Esophagus squamous epithelium (tissue), 5 donors: Measurements from ENCODE around the gene ZBED4. TPM values are rescaled to one million over a fixed set of nuclear protein-coding genes. Genes with fewer than 3 reads are reported as not detected.

ENCODE experiments used
- DNase-seq: peaks from one replicate; lab custom pipeline; 2025; lab: John Stamatoyannopoulos, UW
- H3K27ac ChIP-seq, 4 donors: fragments of 200-600 bp; sonication (generic); one replicate each; pipeline ENCODE4 v1.5.1; 2016 to 2019; ENCODE audit warnings: mild to moderate bottlenecking in 1 of 4
- H3K27me3 ChIP-seq, 4 donors: fragments of 200-600 bp; sonication (generic); 1 replicate in 3 of 4; 2 replicates in 1 of 4; pipeline versions ENCODE4 v1.5.1 to v1.6.0; 2017 to 2021; ENCODE audit warnings: antibody characterized with exemption in 1 of 4
- H3K36me3 ChIP-seq, 3 donors: fragments of 200-600 bp; sonication (generic); one replicate each; pipeline ENCODE4 v1.5.1; 2016 to 2019
- H3K4me1 ChIP-seq, 3 donors: fragments of 200-600 bp; sonication (generic); one replicate each; pipeline ENCODE4 v1.5.1; 2017 to 2019
- H3K4me3 ChIP-seq, 4 donors: fragments of 200-600 bp; sonication (generic); 1 replicate in 3 of 4; 2 replicates in 1 of 4; pipeline ENCODE4 v1.5.1; 2016 to 2019; ENCODE audit warnings: mild to moderate bottlenecking in 2 of 4, moderate library complexity in 1 of 4
- H3K9me3 ChIP-seq, 3 donors: fragments of 200-600 bp; sonication (generic); one replicate each; pipeline ENCODE4 v1.5.1; 2016 to 2019
- CTCF ChIP-seq, 6 experiments: fragments of 450-650 bp in 4 of 6; fragments of 200-600 bp in 2 of 6; sonication (generic) in 2 of 6; IDR thresholded peaks; one replicate each; pipeline ENCODE4 v1.5.1; 2016 to 2019; ENCODE audit warnings: antibody characterized with exemption in 6 of 6, mild to moderate bottlenecking in 4 of 6, moderate library complexity in 4 of 6
- POLR2A ChIP-seq, 4 donors: fragments of 450-650 bp; IDR thresholded peaks; one replicate each; pipeline ENCODE4 v1.6.1; 2017; ENCODE audit warnings: antibody characterized with exemption in 4 of 4, mild to moderate bottlenecking in 4 of 4, moderate library complexity in 3 of 4
- WGBS, 2 donors: methylation state at CpG; one replicate each; pipeline ENCODE4 v1.1.5; 2018; 5-methylcytosine and 5-hydroxymethylcytosine counted together
- intact Hi-C: fragments of 100-400 bp; cut with DNase I; formaldehyde crosslinking; loops from one replicate; pipeline ENCODE4 v1.15.0; 2022
- total RNA-seq, 4 donors: library from RNA; depleted of rRNA; stranded (reverse); fragments of >200 nt; gene quantifications; one replicate each; pipeline ENCODE4 v1.1.0, GENCODE V29; 2016
- donor health status: DM: yes; HTN: yes; CAD: no.

ZBED4 gene
- total RNA-seq, 4 donors from 2014 or later: 9.6 to 14.1 (median 13.7) TPM

GRCh38 chr22:49861642-49862495 lies 8.2 kb downstream of the ZBED4 start:
- Histone ChIP-seq H3K9me3 (peaks cover 6 to 21% (median 9%) of the 10 kb centered on the region in 3 donors), H3K36me3 (peaks cover 0 to 31% (median 0%) of the 10 kb centered on the region in 3 donors), H3K4me3 (no peak overlapping the region), H3K4me1 (no peaks in the 10 kb centered on the region), H3K27ac (no peak overlapping the region), H3K27me3 (no peaks in the 10 kb centered on the region)
- intact Hi-C loops: no loop called here
- no peak for DNase-seq
- 84 to 88% methylated on average over 23 to 25 of the region's 29 CpGs for WGBS, 2 donors
- TF ChIP-seq CTCF (IDR thresholded peaks at IDR 0.05) (no peak), POLR2A (IDR thresholded peaks at IDR 0.05) (no peak)

DNA sequence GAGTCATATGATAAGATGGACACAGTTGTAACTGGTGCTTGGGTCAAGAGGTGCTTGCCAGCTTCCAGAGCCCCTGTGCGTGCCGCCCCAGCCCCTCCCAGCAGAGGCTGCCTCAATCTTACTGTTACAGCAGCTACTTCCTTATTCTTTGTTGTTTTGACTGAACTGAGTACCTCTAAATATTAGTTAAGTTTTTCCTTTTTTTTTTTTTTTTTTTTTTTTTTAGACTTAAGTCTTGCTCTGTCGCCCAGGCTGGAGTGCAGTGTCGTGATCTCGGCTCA lies 8.8 kb downstream of the ZBED4 start:
- Histone ChIP-seq H3K9me3 (peaks cover 6 to 26% (median 15%) of the 10 kb centered on the region in 3 donors), H3K27ac (no peak overlapping the region), H3K4me1 (no peaks in the 10 kb centered on the region), H3K4me3 (no peak overlapping the region), H3K36me3 (peaks cover 0 to 31% (median 0%) of the 10 kb centered on the region in 3 donors), H3K27me3 (no peaks in the 10 kb centered on the region)
- no peak for TF ChIP-seq CTCF (IDR thresholded peaks at IDR 0.05)
- no peak for TF ChIP-seq POLR2A (IDR thresholded peaks at IDR 0.05)
- no peak for DNase-seq
- WGBS, 2 donors: 88 to 90% methylated on average over 2 to 5 of the region's 5 CpGs
- intact Hi-C loops: no loop called here

DNA sequence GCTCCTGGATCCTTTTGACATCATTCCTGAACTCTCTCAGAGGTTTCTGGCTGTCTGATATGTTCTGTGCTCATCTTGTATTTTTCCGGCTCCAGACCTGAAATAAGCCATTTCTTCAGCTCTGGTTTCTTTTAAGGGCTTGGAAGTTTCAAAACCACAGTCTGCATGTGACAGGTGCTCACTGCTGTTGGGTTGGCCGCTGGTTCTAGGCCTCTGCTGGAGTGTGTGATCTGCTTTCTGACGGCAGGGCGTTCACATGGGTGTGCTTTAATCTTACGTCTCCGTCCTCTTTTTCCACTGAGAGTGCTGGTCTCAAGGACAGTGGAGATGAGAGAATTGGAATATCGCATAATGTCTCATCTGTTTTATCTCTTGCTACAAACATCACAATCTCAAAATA lies 10.3 kb downstream of the ZBED4 start:
- Histone ChIP-seq H3K9me3 (peaks cover 6 to 33% (median 17%) of the 10 kb centered on the region in 3 donors), H3K4me3 (no peak overlapping the region), H3K36me3 (peaks cover 0 to 36% (median 0%) of the 10 kb centered on the region in 3 donors), H3K4me1 (no peaks in the 10 kb centered on the region), H3K27me3 (no peaks in the 10 kb centered on the region), H3K27ac (no peak overlapping the region)
- 83 to 93% methylated on average over 6 to 7 of the region's 7 CpGs for WGBS, 2 donors
- intact Hi-C loops: no loop called here
- TF ChIP-seq CTCF (IDR thresholded peaks at IDR 0.05): no peak
- no peak for TF ChIP-seq POLR2A (IDR thresholded peaks at IDR 0.05)
- DNase-seq: no peak

DNA sequence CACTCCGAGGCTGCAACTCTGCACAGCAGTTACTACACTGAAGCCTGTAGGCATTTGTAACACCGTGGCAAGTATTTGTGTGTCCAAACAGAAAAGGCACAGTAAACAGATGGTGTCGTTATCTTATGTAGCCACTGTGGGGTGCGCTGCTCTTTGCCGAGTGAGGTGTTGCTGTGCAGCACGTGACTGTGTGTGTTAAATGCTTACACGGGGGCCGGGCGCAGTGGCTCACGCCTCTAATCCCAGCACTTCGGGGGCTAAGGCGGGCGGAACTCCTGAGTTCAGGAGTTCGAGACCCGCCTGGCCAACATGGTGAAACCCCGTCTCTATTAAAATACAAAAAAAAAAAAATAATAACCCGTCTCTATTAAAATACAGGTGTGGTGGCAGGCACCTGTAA lies 11.5 kb downstream of the ZBED4 start:
- intact Hi-C loops: no loop called here
- Histone ChIP-seq H3K4me1 (no peaks in the 10 kb centered on the region), H3K9me3 (peaks cover 6 to 45% (median 17%) of the 10 kb centered on the region in 3 donors), H3K4me3 (no peak overlapping the region), H3K27me3 (no peaks in the 10 kb centered on the region), H3K27ac (no peak overlapping the region), H3K36me3 (peaks cover 0 to 45% (median 0%) of the 10 kb centered on the region in 3 donors)
- WGBS, 2 donors: 92% methylated on average over 9 to 16 of the region's 17 CpGs
- TF ChIP-seq POLR2A (IDR thresholded peaks at IDR 0.05) (no peak), CTCF (IDR thresholded peaks at IDR 0.05) (no peak)
- DNase-seq: no peak

DNA sequence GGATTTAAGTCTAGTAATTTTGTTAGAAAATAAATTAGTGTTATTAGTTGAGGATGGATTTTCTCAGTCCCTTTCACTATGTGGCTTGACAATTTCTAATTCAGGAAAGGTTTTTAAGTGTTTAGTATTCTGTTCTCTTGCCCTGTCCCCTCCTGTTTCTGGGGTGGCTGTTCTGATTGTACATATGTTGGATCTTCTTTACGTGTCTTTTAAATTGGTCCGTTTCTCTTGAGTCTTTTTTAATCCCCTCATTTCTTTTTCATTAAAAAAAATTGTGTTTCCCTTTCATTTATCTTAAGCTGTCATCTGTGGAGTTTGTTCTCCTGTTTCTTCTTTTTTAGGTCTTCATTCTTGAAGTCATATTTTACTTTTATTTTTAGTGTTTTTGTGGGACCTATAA lies 12.5 kb downstream of the ZBED4 start:
- intact Hi-C loops: no loop called here
- Histone ChIP-seq H3K9me3 (peaks cover 6 to 48% (median 17%) of the 10 kb centered on the region in 3 donors), H3K4me3 (no peak overlapping the region), H3K4me1 (no peaks in the 10 kb centered on the region), H3K27me3 (no peaks in the 10 kb centered on the region), H3K27ac (no peak overlapping the region), H3K36me3 (peaks cover 0 to 45% (median 0%) of the 10 kb centered on the region in 3 donors)
- TF ChIP-seq POLR2A (IDR thresholded peaks at IDR 0.05) (no peak), CTCF (IDR thresholded peaks at IDR 0.05) (no peak)
- no peak for DNase-seq
- 18 to 65% methylated on average over 2 of the region's 2 CpGs for WGBS, 2 donors
